Stimulated activated CD4-positive, alpha-beta T cell treated with anti-CD3 and anti-CD28 coated beads, Interleukin-15, amount 100 ng/mL, for 48 hours (primary cell): Measurements from ENCODE around the gene PDE8B.

ENCODE experiments used
- DNase-seq, 2 donors: peaks; one replicate each; pipeline ENCODE4 v3.0.0-alpha.2; 2020; ENCODE audit warnings: low read depth in 2 of 2

Gene PDE8B

DNA sequence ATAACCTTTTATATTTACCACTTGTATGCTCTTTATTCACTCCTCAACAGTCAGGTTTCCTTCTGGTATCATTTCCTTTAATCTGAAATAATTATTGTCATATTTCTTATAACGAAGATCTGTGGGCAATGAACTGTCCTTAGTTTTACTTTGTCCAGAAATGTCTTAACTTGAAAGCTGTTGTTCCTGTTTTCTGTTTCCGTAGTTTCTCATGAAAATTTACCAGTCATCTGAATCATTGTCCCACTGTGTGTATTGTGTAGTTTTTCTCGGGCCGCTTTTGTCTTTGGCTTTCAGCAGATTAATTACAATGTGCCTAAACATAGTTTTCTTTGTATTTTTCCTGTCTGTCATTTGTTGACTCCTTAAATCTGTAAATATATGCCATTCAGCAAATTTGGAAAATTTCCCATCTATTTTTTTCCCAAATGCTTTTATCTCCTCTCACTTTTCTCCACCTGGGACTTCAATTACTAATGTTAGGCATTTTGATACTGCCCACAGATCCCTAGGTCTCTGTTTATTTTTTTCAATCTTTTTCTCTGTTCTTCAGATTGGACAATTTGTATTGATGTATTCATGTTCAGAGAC lies 74.9 kb downstream of the PDE8B start:
- no peak for DNase-seq

DNA sequence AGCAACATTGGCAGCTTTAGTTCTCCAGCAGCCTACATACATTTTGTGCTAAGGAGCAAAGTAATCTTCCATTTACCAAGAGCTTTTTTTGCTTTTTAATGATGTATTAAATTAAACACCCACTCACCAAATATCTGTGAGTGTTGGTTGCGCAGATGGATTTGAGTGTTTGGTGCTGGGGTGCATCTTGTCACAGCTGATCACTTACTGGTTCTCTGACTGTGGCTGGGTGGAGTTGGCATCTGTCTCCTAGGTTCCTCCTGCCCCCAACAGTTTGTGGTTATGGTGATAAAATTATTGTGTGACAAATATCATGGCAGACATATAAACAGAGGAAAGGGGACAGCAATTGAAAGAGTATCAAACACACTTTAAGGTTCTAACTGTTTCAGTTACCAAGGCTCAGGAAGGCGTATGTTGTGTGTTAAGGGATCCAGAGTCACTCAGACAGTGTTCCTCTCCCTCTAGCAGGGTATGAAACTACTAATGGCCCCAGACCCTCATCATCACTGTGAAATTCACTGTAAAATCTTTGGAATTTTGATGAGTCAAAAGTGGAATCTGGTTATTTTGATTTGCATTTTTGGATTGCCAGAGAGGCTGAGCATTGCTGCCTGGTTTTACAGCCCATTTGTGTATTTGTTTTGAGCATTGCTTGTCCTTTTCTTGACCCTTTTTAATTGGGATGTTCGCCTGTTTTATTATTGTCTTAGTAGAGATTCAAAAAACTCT lies 81.7 kb downstream of the PDE8B start:
- no peak for DNase-seq

DNA sequence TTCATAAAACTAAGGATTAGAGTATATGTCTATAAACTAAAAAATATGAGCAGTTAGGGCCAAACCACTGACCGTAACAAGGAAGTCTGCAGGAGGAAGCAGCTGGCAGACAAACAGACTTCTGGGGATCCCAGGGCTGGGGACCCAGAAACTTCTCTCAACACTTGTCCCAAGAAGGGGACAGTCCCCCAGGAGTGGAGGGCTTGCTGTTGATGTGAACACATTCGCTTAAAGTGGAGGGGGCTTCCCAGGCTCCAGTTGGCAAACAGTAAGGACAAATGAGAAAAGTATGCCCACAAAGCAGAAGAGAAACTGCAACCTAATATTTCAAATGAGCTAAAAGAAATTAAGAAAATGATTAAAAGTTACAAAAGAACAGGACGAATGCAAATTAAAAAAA lies 83.7 kb downstream of the PDE8B start:
- no peak for DNase-seq

GRCh38 chr5:77295863-77296378 lies 85.4 kb downstream of the PDE8B start:
- DNase-seq, result no peak

- DNase-seq, result no peak
Observed at GRCh38 chr5:77298146-77298545, 87.7 kb downstream of the PDE8B start.

- no peak for DNase-seq
Observed at GRCh38 chr5:77300451-77300850, 90.0 kb downstream of the PDE8B start.

GRCh38 chr5:77301447-77301883 lies 91.0 kb downstream of the PDE8B start:
- DNase-seq, result no peak

- DNase-seq, result no peak
Observed at GRCh38 chr5:77302247-77302646, 91.8 kb downstream of the PDE8B start.

- no peak for DNase-seq
Observed at GRCh38 chr5:77302653-77303052, 92.2 kb downstream of the PDE8B start.

DNA sequence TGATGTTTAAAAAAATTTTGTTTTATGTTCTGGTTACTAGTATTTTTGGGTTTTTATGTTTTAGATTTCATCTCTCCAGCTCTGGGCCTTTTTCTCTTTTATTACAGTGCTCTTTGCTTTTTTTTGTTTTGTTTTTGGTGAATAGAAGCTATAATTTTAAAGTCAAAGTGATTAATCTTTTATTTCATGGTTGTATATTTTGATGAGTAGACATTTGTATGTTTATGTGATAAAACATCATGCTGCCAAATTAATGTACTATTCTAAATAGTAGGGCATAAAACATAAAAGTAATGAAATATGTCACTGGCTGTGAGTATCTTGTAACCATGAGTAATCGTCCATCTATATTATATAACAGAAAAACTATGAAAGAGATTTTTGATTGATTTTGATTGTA lies 93.9 kb downstream of the PDE8B start:
- no peak for DNase-seq

DNA sequence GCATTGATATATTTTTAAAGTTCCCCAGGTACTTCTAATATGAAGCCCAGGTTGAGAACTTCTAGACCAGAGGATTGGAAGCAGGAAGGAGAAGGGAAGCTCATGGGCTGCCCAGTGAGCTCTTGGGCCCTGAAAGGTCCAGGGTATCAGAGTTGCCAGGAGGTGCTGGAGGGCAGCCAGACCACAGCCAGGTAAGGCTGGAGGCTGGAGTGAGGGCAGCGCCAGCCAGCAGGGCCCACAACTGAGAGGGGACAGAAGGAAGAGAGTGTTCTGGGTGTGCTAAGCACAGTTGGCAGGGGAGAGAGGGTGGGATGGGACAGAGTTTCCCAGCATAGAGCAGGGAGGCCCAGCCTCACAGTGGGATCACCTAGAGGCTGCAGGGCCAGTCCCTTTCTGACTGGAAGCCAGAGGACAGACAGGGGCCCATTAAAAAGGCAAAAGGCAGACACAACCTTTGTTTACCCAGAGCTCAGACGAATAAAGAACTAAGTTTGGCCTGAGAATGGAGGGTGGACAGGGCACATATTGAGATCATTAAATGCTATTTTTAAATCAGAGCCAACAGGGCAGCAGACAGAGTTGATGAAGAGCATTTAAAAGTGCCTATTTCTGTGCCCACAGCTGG lies 94.9 kb downstream of the PDE8B start:
- no peak for DNase-seq

GRCh38 chr5:77305956-77306355 lies 95.5 kb downstream of the PDE8B start:
- no peak for DNase-seq

GRCh38 chr5:77306531-77306930 lies 96.1 kb downstream of the PDE8B start:
- no peak for DNase-seq

GRCh38 chr5:77308154-77308960 lies 97.9 kb downstream of the PDE8B start:
- DNase-seq, result no peak

GRCh38 chr5:77309140-77309539 lies 98.7 kb downstream of the PDE8B start:
- DNase-seq, result no peak

- no peak for DNase-seq
Observed at GRCh38 chr5:77310494-77311213, 100.2 kb downstream of the PDE8B start.

- DNase-seq, result no peak
Observed at GRCh38 chr5:77311214-77311571, 100.7 kb downstream of the PDE8B start.

GRCh38 chr5:77312413-77312812 lies 101.9 kb downstream of the PDE8B start:
- DNase-seq, result no peak

DNA sequence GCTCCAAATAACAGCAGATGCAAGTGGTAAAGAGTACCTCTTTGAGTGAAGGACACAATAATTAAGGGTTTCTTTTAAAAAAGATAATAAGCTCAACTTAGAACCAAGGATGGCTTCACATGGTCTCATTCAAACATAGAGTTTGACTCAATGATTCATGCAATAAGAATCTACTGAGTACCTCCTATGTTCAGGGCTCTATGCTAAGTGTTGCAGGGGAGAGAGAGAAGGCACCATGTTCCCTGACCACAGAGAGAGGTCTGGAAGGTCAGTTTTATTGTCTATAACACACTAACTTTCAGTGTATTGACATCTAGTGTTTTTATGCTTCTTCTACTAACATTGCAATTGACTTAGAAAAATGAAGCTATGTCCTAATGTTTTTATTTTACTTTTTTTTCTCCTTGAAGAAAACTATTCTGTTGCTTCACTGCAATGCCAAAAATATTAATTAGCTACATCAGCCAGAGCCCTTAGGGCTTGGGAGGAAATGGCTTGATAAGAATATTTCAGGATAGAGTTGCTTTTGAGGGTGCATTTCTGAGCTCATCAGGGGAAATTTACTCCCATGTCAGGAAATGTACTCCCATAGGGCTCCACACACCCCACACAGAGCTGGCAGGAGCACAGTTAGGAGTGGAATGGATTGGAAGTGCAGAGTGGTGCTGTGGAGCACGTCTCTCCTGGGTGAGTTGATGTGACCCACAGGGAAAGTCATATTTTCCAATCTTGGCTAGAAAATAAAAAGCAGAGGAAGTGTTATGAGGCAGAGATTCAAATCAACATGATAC lies 106.6 kb downstream of the PDE8B start:
- DNase-seq, result no peak

DNA sequence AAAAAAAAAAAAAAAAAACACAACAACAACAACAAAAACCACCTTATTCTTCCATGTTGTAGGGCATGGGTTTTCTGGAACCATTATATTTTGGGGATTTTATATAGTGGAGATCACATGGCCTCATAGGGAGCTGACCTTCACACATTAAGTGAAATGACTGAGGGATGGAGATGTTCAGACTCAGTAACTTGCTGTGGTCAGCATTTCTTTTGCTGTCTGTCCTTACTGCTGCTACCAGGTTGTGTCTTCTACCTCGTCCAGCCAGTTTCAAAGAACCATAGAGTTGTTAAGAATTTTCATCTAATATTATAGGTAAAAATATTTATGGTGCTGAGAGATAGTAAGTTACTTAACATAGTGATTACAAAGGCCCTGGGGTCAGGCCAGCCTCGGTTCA lies 107.6 kb downstream of the PDE8B start:
- no peak for DNase-seq
